T-helper 1 cell (primary cell): ENCODE results near the gene TSPEAR.
A peak's percentile ranks its signal among the peaks of the same experiment; 100 is the strongest.
"Not testable (repeated sequence)": the region's sequence is repeated elsewhere in the genome, so short reads cannot be mapped to it uniquely, and the experiment has no call there.

Source experiments
- DNase-seq, 5 donors: peaks; one replicate each; pipeline ENCODE4 v3.0.0-alpha.2; 2012 to 2020

TSPEAR gene

DNA sequence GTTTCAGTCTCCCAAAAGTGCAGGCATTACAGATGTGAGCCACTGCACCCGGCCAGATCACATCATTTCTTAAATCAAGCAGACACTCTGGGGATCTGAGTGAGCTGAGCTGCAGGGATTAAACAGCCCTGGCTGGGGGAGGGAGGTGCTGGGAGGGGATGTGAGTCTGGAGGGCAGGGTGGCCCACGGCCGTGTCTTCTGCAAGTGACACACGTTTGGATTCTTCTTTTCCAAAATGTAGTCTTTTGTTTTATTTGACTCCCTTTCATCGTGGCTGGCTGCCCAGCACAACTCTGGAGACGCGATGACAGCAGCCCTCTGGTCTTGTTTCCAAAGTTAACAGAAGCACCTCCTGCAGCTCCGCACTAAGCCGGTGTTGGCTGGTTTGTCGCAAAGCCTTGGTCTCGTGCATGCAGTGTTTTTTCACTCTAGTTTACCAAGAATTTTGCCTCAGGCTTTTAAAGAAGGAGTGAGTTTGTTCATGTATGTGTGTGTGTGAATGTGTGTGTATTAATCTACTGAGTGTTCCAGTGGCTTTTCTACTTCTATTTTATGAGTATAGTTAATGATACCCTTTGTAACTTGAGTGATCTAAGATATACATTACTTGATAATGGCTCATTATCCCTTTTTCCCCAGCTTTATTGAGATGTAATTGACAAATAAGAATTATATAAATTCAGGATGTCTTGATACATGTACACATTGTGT lies 128.1 kb downstream of the TSPEAR start:
- DNase-seq = no peak

DNA sequence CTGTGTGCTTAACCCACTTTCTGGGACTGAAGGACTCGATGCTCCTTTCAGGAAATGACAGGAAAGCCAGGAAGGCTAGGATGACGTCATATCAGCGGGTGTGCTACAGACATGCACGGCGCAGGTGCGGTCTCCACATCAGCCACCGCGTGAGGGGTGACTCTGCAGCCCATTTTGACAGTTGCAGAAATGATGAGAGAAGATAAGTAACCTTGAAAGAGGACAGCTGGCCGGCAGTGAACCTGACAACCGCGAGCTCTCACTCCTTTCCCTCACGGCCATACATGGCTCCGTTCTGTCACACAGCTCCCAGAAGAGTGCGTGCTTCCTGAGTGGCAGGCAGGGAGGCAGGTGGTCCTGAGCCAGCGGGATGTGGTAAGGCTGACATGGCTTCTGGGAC lies 129.3 kb downstream of the TSPEAR start:
- DNase-seq = no peak

DNA sequence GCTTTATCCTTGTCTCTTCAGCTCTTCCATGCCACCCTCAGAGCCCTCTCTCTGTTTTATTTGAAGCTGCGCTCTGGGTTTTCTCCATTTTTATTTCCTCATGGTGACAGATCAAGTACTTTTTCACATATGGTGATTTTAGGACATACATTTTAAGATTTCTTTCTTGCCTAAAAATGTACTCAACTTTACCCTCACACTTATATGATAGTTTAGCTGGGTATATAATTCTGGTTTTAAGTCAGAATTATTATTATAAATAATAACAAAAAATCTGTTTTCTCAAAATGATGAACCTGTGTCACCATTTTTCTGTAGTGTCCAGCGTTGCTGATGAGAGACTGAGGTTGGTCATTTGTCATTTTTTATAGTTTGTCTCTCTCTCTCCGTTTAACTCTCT lies 130.2 kb downstream of the TSPEAR start:
- DNase-seq = no peak

DNA sequence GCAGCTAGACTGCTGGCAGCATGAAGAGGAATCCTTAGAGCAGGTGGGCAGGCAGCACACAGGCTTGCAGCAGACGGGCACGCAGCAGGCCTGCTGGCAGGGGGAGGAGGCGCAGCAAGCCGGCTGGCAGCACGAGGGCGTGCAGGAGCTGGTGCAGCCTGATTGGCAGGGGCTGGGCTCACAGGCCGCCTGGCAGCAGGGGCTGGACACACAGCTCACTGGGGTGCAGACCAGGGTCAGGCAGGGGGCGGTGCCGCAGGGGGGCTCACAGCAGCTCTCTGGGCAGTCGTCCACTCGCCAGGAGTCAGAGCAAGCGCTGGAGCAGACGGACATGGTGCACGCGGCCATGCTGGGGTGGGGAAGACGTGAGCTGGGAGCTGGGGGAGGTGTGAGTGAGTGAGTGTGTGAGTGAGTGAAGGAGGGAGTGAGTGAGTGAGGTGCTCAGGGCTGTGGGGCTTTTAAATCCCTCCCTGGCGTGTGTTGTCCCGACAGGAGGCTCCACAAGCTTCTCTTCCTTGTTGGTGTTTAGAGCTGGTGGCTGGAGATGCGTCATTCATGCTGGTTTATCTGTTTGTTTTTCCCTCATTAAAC lies 131.0 kb downstream of the TSPEAR start, which contains the start of gene KRTAP10-5:
KRTAP10-5 (minus strand) TSS at position 374 of the 591 bp plus-strand sequence; CDS start at position 348, 26 bp downstream.
- not testable (repeated sequence) for DNase-seq

DNA sequence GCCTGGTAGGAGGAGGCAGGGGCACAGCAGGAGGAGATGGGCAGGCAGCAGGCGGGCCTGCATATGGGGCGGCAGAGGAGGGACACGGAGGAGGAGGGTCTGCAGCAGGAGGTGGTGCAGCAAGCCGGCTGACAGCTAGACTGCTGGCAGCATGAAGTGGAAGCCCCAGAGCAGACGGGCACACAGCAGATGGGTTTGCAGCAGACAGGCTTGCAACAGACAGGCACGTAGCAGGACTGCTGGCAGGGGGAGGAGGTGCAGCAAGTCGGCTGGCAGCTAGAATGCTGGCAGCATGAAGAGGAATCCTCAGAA lies 131.6 kb downstream of the TSPEAR start:
- no peak for DNase-seq

DNA sequence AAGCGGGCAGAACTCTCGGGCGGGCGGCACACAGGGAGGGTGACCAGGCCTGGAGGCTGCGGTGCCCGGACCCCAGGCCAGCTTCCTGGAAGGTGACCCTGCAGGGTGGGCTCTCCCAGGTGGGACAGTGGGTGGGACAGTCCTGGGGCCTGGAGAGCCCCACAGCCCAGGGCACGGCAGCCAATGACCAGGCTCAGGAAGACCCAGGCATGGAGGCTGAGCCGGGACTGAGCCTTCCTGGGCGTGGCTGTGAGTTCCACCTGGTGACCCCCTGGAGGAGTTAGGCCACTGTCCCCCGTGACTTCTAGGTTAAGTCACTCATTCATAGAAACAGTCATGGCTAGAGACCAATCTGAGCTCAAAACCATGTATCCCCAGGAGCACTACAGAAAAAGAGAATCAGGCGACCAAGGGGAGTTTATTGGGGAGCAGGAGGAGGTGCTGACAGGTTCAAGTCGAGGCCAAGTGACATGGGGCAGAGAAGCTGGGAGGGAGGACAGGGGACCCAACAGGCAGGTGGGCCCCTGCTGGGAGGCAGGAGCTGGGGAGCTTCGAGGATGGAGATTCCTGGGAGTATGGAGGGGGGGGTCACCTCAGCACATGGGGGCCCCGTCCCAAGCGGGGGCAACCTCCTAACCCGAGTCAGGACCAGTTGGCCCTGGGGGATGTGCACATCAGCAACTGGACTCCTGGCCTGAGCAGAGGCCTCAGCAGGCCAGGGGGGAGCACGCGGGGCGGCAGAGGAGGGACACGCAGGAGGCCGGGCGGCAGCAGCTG lies 132.1 kb downstream of the TSPEAR start:
- no peak for DNase-seq

DNA sequence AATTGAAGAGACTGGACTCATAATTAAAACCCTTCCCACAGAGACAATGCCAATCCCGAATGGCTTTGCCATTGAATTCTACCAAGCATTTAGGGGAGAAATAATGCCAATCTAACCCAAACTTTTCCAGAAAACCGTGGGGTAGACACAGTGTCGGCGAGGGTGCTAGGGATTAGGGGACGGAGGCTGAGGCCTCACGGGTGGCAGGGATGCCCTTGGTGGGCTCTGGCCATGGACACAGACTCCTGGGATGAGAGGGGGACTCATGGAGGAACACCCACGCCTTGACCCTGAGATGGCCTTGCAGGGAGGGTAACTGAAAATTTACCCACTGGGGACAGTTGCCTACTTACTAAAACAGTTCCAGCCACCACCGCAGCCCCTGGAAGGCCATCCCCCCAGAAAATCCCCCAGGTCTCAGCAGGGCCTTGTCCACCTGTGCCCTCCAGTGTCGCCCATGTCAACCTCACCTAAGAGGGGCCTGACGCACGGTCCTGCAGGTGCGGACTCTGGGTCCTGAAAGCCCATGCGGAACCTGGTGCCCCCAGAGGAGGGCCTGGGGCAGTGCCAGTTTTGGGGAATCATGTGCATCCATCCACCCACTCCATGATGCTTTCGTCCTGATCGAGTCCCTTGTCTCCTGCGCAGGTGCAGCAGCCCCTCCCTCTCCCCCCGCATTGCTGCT lies 132.9 kb downstream of the TSPEAR start:
- no peak for DNase-seq

DNA sequence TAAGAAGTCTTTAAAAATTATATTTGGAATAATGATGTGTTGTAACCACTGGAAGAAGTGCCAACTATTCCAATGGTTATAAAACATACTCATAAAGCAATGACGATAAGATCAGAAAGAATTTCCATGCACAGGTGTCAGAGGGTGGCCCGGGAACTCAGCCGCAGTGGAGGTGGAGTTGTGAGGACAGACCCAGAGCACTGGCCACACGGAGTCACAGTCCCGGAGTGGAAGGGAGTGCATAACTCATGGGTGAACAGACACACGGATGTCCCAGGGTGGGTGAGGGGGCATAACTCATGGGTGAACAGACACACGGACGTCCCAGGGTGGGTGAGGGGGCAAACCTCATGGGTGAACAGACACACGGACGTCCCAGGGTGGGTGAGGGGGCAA lies 135.3 kb downstream of the TSPEAR start:
- DNase-seq = no peak

DNA sequence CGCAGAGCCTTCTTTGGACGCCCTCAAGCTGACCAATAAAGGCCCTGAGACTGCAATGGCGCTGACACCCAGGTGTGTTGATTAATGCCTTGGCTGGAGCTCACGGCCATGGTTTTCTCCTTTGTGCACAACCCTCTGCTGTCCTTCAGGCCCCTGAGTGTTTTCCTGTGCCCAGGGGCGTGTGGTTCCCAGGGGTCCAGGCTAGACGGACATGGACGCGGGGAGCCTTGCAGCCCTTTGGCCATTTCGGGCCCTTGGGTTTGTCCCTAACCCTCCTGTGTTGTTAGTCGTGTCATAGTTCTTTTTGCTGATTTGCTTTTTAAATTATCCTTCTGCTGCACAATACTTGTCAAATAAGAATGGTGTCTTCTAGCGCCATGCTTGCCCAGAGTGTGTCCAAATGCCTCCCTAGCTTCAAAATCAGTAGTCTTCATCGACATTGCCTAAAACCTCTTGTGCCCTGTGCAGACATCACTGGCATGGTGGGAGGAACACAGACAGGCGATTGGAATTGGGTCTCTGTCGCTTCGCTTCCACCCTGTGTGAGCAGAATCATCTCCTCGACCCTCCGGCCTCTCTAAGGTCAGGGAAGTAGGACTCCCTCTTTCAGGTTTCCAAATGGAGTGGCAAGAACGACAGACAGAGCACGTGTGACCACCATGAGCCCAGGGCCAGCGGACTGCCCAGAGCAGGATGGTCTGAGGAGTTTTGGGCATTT lies 135.9 kb downstream of the TSPEAR start:
- no peak for DNase-seq

DNA sequence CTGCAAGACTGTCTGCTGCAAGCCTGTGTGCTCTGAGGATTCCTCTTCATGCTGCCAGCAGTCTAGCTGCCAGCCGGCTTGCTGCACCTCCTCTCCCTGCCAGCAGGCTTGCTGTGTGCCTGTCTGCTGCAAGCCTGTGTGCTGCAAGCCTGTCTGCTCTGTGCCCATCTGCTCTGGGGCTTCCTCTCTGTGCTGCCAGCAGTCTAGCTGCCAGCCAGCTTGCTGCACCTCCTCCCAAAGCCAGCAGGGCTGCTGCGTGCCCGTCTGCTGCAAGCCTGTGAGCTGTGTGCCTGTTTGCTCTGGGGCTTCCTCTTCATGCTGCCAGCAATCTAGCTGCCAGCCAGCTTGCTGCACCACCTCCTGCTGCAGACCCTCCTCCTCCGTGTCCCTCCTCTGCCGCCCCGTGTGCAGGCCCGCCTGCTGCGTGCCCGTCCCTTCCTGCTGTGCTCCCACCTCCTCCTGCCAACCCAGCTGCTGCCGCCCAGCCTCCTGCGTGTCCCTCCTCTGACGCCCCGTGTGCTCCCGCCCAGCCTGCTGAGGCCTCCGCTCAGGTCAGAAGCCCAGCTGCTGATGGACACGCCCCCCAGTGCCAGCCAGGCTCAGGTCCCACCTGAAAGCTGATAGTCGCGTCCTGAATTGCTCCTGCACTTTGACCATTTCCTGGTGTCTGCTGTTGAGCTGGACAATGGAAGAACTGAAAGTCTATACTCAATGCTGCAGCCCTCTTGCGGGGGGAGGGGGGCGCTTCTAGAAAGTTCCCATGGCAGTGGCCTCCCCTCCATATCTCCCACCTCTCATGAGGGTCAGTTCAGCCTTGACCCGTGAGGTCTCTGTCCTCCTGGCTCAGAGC lies 136.7 kb downstream of the TSPEAR start:
- peak in 1 of 5 donors; percentile 19 for DNase-seq

DNA sequence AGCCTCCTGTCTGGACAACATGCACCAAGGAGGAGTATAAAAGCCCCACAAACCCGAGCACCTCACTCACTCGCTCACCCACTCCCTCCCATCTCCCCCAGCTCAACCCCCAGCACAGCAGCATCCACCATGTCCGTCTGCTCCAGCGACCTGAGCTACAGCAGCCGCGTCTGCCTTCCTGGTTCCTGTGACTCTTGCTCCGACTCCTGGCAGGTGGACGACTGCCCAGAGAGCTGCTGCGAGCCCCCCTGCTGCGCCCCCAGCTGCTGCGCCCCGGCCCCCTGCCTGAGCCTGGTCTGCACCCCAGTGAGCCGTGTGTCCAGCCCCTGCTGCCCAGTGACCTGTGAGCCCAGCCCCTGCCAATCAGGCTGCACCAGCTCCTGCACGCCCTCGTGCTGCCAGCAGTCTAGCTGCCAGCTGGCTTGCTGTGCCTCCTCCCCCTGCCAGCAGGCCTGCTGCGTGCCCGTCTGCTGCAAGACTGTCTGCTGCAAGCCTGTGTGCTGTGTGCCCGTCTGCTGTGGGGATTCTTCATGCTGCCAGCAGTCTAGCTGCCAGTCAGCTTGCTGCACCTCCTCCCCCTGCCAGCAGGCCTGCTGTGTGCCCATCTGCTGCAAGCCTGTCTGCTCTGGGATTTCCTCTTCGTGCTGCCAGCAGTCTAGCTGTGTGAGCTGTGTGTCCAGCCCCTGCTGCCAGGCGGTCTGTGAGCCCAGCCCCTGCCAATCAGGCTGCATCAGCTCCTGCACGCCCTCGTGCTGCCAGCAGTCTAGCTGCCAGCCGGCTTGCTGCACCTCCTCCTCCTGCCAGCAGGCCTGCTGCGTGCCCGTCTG lies 137.5 kb downstream of the TSPEAR start, which contains the start of gene KRTAP10-4:
KRTAP10-4 (plus strand) TSS at position 100 of the 827 bp plus-strand sequence; CDS start at position 130, 30 bp downstream.
- DNase-seq = not testable (repeated sequence)

DNA sequence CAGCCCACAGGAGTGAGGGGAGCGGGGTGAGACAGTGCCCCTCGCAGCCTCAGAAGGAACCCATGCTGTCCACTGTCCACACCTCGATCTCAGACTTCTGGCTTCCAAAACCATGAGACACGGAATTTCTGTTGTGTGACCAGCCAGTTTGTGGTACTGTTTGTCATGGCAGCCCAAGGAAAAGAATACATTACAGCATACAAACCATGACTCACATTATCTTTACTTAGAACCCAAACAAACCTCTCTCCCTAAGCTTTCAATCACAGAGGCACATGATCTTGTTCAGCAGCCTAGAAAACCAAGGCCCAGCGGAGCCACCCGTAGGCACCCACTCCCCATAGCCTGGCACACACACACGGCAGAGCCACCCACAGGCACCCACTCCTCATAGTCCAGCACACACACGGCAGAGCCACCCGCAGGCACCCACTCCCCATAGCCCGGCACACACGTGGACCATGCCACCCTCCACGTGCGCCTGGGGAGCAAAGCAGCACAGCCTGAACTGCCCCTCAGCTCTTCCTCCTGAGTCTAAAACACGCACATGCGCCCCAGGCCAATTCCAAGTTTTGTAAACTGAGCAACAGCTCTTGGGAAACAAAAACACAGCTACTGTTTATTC lies 138.3 kb downstream of the TSPEAR start:
- no peak for DNase-seq

DNA sequence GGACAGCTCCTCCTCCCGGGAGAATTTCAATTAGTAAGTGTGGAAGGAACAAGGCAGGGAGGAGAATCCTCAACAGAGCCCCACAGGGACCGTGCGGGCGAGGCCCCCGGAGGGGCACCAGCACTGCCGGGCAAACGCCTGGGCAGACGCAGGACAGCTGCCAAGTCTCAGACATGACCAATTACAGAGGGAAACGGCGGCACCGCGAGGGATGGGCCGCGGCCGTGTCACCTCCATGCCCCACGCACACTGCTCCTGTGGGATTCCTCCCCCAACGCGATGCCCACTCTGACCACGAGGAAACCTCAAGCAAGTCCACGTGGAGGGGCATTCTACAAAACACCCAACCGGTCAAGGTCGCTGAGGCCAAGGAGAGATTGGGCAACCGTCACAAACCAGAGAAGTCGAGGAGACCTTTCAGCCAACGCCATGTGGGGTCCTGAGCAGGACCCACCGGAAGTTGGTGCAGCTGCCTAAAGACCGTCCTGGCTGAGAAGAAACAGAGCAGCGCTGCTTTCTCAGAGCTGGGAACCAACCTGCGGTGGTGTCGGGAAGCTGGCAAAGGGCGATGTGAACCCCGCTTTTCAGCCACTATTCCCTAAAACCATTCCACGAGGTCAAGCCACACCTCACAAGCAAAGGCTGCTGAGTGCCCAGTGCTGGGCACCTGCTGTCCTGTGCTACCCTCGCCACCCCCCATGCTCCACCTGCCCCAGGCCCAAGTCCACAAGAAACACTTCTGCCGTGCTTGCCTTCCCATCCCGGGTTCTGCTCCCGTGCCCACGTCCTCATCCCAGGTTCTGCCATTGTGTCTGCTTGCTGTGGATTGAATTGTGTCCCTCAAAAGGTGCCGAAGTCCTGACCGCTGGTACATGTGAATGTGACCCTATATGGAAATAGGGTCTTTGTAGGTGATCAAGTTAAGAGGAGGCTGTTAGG lies 139.3 kb downstream of the TSPEAR start:
- DNase-seq = no peak

DNA sequence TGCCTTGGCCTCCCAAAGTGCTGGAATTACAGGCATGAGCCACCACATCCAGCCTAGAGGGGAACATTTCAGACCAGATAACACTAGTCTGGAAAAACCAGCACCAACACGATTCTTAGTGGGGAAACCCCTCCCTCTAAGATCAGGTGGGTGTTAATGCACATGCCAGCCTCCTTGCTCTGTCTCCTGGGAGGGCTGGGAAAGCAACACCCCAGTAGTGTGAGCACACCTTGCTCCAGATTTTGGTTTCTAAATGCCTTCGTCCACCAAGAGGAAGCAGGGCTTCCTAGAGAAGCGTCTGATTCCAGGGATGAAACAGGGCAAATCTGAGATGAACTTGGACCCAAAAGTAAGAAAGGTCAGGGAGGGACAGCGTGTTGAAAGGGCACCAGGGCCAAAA lies 140.1 kb downstream of the TSPEAR start:
- no peak for DNase-seq

DNA sequence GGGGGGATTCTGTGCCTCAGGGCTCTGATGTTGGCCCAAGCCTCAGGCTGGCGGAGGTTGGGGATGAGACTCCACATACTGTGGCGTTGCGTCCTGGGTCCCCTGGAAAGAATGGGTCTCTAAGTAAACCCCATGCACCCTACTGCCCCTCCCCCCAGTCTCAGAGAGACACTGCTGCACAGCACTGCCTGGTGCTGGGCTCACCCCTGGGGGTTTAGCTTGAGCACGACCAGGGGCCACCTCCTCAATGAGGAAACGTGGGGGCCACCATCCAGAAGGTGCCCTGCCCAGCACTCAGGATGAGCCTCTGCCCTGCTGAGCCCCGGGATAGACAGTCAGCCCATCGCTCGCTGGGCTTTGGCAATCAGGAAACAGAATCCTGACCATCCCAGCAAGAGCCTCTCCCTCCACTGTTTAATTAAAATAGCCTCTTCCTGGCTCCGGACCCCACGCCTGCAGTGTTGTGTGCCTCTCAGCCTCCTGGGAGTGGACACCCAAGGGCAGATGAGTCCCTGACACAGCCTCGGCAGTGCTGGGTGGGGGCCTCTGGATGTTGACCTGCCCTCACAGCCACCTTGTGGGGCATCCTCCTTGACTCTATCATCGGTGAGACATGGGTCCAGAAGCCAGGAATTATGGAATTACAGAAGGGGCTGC lies 141.4 kb downstream of the TSPEAR start:
- no peak for DNase-seq

DNA sequence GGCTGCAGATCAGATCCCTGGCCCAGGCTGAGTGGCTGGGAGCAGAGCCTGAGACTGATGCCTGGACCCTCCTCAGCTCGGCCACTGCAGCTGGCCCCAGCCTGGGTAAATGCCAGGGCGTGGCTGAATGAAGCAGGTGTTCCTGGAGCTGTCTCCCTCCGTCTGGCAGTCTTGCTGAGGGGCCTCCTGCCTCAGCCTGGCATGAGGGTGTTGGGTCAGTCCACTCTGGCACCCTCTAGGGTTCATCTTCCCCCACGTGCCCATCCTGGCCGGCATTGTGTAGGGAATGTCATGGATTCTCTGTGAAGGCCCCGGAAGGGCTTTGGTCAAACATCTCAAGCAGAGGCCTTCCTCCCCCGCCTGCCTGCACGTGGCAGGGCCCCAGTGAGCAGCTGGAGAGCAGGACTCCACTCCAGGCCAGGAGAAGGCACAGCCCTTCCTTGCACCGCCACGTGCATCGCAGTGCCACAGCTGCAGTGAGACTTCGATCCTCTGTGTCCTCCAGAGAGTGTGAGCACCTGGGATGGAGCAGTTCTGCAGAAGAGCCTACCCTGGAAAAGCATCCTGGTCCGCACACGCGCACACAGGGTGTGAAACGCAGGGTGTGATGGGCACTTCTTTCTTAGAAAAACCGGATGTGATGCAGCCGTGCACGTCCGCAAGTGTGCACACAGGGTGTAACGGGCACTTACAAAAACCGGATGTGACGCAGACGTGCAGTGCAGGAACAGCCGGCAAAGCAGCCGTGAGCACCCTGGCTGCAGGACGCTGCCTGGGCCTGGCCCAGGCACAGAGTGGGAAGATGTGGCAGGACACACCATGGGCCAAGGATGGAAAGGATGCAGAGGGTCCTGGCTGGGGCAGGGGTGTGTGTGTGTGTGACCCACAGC lies 142.5 kb downstream of the TSPEAR start:
- DNase-seq = peak in 1 of 5 donors; percentile 10

DNA sequence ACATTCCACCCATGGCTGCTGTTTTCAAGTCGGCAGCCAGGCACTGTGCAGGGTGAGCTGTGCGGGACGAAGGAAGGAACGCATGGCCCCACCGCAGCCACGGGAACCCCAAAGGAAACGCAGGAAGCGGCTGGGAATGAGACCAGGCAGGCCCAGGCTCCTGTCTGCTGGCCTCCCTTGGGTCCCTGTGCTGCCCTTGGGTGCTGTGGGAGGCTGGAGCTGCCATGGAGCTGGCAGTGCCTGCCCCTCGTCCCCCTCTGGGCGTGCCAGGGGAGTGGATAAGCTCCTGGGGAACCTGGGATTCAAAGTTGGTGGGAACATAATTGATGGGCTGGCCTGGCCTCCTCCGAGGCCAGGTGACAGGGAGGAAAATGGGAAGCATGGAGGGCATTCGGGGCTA lies 143.1 kb downstream of the TSPEAR start:
- no peak for DNase-seq
